ENCODE results near the gene TPSAB1.

- TF ChIP-seq EZH2 (IDR thresholded peaks at IDR 0.05; ENCODE audit: insufficient read depth, poor library complexity, severe bottlenecking) (no peak), EZH2phosphoT487 (IDR thresholded peaks at IDR 0.05; ENCODE audit: insufficient read depth, low read depth) (no peak)
Observed at GRCh38 chr16:1279081-1279944, 38.8 kb downstream of the TPSAB1 start.
